Stimulated activated CD4-positive, alpha-beta T cell treated with anti-CD3 and anti-CD28 coated beads, Interleukin-4, amount 100 ng/mL, for 1 hour (primary cell): ENCODE data around the gene SLC10A6.
"Not testable (repeated sequence)": the region's sequence is repeated elsewhere in the genome, so short reads cannot be mapped to it uniquely, and the experiment has no call there.

ENCODE experiments used
- DNase-seq: peaks from one replicate; pipeline ENCODE4 v3.0.0-alpha.2; 2020

Gene SLC10A6, protein sequence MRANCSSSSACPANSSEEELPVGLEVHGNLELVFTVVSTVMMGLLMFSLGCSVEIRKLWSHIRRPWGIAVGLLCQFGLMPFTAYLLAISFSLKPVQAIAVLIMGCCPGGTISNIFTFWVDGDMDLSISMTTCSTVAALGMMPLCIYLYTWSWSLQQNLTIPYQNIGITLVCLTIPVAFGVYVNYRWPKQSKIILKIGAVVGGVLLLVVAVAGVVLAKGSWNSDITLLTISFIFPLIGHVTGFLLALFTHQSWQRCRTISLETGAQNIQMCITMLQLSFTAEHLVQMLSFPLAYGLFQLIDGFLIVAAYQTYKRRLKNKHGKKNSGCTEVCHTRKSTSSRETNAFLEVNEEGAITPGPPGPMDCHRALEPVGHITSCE

GRCh38 chr4:86848732-86849619 lies at the start of gene SLC10A6:
TSS of gene SLC10A6 (minus strand) at chr4:86849384. CDS start at chr4:86849115, 269 bp downstream.
- no peak for DNase-seq

- no peak for DNase-seq
These were observed 49.4 kb upstream of the SLC10A6 start for GRCh38 chr4:86898562-86898961.

DNA sequence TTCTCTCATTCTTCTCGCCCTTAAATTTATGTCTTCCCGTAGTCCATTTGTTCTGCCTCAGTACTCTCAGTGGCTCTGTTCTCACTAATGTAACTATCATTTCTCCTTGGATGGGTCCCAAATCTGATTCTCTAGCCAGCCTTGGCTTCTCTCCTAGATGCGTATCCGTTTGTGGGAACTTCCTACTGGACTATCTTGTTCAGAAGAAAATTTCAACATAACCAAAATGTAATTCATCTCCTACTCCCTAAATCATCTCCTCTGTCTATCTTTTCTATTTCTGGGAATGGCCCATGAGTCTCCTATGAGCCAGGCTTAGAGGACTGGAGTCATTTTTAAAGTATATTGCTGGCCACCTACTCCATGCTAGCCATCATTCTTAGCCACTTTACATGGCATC lies 47.4 kb upstream of the SLC10A6 start:
- no peak for DNase-seq

DNA sequence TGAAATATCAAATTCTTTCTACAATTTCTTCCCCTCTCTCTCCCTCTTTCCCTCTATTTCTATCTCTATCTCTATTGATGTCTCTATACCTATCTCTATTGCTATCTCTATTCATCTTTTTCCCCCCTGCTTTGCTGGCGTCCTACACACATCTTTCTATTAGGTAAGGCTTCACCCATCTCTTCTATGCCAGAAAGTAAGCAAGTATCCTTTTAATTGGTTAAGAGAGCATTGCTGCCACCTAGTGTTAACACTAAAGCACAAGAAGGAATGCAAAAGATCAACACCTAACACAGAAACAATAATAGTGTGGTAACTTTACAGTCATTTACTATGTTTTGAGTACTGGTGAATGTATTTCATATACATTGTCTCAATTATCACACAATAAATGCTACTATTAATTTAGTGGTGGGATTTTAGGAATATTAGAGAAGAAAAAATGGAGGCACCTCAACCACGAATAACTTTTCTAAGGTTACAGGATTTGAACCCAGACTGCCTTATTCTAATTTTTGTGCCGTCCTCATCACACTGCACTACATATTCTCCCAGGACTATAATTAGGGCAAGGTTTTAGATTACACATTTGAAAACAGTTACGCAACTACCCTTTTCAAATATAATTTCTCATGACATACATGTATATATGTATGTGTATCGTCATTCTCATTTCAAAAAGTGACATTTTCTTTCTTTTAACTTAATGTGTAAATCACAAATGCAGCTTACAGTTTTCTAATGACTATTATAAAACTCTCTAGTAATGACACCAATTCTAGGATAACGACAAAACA lies 46.7 kb upstream of the SLC10A6 start:
- DNase-seq: no peak

DNA sequence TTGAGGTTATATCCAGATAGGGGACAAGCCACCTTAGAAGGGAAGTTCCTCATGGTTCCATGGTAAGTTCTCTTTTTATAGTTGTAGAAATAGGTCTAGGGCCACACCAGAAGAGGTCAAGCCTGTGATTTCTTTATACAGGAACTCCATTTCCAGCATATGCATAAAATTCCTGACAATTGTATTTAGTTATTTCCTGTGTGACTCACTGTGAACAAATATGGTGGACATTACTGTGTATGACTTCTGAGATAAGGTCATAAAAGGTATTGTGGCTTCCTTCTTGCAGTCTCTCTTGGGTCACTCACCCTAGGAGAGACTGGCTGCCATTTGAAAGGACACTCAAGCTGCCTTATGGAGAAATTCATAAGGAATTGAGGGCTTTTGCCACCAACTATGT lies 45.3 kb upstream of the SLC10A6 start:
- no peak for DNase-seq

DNA sequence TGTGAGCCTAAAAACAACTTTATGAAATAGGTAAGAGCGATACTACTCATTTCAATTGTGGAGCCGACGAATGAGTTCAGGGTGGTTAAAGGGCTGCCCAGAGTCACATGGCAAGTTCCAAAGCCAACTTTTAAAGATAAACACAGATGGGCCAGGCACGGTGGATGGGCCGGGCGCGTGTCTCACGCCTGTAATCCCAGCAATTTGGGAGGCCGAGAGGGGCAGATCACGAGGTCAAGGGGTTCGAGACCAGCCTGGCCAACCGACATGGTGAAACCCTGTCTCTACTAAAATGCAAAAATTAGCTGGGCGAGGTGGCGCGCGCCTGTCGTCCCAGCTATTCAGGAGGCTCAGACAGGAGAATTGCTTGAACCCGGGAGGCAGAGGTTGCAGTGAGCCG lies 44.0 kb upstream of the SLC10A6 start:
- no peak for DNase-seq

DNA sequence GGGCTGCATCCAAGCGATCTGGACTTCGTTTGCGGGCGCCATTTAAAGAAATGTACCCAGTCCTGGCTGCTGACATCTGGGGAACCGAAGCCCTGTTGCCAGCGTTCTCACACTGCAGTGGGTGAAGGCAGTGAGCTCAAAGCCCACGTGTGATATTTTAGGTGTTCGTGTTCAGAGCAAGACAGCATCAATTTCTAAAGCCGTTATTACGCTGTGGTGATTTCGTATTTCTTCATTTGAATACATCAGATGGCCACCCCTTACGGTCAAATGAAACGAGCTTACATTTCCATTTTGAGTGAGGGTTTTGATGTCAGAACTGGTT lies 43.4 kb upstream of the SLC10A6 start:
- DNase-seq: no peak

- DNase-seq: peak; percentile 30
These were observed 42.8 kb upstream of the SLC10A6 start, which contains the start of gene C4orf36 for GRCh38 chr4:86891762-86892635. TSS of gene C4orf36 (minus strand) at chr4:86892422. CDS start at chr4:86891520, 902 bp downstream.

DNA sequence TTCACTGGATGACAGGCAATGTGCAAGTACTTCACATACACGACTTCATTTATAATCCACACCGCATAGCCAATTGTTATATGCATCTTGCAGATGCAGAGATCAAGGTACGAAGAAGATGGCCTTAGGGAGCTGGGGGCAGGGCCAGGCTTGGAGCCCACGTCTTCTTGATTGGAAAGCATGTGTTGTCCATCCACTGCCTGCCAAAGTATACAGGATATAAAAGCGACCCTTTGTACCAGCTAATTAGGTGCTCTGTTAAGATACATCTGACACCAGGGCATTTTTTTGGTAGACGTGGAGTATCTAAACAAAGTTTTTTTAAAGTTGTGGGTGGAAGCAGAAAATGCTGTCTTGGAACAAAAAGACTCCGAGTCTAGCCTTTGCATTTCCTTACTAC lies 41.6 kb upstream of the SLC10A6 start:
- no peak for DNase-seq

DNA sequence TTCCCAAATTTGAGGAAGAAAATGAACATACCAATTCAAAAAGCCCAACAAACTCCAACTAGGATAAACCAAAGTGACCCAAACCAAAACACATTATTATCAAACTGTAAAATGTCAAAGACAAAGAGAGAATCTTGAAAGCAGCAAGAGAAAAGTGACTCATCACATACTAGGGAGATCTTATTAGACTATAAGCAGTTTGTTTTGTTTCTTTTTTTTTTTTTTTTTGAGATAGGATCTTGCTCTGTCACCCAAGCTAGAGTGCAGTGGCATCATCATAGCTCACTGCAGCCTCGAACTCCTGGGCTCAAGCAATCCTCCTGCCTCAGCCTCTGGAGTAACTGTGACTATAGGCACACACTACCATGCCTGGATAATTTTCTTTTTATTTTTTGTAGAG lies 30.5 kb upstream of the SLC10A6 start:
- DNase-seq: no peak

DNA sequence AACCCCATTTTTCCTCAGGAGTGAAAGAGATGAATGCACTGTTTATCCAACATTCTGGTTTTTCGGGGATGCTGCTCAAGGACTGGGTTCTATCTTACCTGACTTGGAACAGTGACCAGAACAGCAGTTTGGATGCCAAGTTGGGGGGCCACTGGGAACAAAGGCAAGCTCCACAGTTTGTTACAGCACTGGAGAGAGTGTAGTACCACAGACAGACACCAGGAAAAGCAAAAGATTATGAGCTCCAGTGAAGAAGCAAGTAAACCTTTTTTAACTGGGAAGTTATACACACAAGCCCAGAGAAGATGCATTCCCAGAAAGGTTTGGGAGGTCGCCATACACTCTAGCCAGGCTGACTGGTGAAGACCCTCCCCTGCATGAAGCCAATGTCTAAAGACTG lies 29.5 kb upstream of the SLC10A6 start:
- no peak for DNase-seq

DNA sequence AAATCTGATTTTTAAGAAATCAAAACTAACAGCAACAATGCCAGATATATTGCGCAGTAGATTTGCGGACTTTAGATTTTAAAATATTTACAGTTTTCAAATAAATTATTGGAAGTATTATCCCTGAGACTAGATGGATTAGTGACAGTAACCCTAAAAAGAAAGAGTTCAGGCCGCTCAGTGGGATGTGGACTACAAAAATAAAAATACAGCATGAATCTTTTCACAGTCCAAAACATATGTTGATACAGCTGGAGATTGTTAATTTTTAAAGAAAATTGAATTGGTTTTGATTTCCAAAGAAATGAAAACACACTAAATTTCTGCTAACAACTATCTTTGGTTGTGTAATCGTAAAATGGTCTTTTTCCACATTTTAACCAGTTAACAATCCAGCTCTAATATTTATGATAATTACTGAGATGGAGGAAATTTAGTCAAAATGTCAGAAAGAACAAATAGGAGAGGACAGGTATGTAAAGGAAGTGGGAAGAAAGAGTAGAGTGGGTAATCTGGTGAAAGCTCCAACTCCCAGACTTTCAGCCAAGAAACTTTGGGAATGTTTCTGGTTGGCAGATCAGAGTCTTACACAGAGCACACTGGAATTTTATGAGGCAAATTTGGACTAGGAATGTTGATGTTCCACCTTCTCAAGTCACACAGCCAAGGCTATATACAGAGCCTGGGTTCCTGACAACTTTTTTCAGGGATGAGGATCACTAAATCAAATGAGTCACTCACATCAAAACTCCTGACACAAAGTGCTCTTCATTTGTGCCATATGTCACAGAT lies 27.9 kb upstream of the SLC10A6 start:
- DNase-seq: no peak

DNA sequence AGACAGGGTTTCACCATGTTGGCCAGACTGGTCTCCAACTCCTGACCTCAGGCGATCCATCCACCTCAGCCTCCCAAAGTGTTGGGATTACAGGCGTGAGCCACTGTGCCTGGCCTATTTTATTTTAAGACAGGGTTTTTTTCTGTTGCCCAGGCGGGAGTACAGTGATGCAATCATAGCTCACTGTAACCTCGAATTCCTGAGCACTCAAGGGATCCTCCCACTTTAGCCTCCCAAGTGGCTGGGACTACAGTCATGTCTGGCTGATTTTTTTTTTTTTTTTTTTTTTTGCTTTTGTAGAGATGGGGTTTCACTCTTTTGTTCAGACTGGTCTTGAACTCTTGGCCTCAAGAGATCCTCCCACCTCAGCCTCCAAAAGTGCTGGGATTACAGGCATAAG lies 26.3 kb upstream of the SLC10A6 start:
- not testable (repeated sequence) for DNase-seq

GRCh38 chr4:86872135-86872534 lies 23.0 kb upstream of the SLC10A6 start:
- no peak for DNase-seq

DNA sequence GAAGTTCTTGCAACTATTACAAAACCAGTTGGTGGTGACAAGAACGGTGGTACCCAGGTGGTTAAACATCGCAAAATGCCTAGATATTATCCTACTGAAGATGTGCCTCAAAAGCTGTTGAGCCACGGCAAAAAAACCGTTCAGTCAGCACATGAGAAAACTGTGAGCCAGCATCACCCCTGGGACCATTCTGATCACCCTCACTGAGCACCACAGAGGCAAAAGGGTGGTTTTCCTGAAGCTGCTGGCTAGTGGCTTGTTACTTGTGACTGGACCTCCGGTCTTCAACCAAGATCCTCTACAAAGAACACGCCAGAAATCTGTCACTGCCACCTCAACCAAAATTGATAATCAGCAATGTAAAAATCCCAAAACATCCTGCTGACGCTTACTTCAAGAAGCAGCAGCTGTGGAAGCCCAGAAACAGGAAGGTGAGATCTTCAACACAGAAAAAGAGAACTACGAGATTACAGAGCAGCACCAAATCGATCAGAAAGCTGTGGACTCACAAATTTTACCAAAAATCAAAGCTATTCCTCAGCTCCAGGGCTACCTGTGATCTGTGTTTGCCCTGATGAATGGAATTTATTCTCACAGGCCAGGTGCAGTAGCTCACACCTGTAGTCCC lies 21.4 kb upstream of the SLC10A6 start:
- no peak for DNase-seq

GRCh38 chr4:86857341-86858052 lies 8.3 kb upstream of the SLC10A6 start:
- no peak for DNase-seq

- no peak for DNase-seq
These were observed 7.7 kb upstream of the SLC10A6 start for GRCh38 chr4:86856896-86857295.

DNA sequence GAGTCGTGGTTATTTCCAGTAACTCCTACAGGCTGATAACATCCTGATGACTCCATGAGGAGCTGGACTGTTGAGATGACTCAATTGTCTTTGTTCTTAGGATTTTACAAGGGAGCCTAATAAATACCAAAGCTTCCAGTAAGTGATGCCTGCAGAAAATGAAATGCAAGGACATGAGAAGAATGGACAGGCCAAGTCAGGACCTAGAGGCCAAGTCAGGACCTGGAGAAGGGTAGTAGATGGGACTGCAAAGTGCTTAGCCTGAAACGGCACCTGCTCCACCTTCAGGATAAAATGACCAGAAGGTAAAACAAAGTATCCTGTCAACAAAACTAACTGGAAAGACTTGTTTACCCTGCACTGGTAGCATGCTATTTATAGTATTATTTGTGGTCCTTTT lies 6.4 kb upstream of the SLC10A6 start:
- DNase-seq: no peak

DNA sequence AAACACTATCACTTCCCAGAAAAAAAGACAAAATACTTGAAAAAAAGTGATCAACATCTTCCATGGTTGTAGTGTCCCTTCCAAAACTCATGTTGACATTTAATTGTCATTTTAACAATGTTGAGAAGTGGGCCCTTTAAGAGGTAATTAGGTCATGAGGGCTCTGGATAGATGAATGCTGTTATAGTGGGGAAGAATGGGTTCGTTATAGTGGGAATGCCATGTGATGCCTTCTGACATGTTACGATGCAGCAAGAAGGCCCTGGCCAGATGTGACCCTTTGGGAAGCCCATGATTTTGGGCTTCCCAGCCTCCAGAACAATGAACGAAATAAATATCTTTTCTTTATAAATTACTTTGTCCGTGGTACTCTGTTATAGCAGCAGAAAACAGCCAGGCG lies 4.0 kb upstream of the SLC10A6 start:
- DNase-seq: no peak

DNA sequence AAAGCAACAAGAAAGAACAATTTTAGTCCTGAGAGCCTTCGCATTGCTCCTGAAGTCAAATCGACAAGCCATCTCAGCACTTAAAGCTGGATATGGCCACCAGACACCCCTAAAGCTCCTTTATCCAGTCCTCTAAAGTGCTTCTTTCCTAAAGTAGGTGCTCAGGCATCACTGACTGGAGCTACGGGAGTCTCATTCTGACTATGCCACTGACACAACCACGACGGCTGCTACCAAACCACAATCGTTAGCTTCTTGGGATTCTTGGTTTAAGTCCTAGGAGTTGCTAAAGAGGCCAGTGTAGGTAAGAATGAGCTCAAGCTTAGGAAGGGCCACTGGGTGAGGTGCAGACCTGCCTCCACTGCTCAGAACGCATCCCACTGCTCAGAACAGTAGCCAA lies 1.0 kb downstream of the SLC10A6 start:
- no peak for DNase-seq
